Bone marrow (tissue), 2 donors: ENCODE results near the gene LRP1-AS.

Experiments used
- DNase-seq, 2 donors: peaks; one replicate each; lab custom pipeline; 2025; lab: John Stamatoyannopoulos, UW

LRP1-AS gene

GRCh38 chr12:57160040-57160439 is 12.6 kb upstream of the LRP1-AS start:
- DNase-seq: no peak

GRCh38 chr12:57159311-57159710 is 11.9 kb upstream of the LRP1-AS start:
- no peak for DNase-seq

- DNase-seq: no peak
These were observed 11.2 kb upstream of the LRP1-AS start for GRCh38 chr12:57158665-57159064.

DNA sequence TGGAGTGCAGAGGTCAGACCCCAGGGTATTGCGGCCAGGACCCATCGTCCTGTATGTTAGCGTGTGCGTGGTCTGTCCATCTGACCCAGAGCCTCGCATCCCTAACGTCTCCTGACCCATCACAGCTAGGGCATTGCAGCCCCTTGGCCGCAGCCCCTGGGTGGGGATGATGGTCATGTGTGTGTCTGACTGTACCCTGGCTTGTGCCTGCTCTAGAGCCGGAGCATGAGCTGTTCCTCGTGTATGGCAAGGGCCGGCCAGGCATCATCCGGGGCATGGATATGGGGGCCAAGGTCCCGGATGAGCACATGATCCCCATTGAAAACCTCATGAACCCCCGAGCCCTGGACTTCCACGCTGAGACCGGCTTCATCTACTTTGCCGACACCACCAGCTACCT is 10.8 kb upstream of the LRP1-AS start:
- no peak for DNase-seq

GRCh38 chr12:57157588-57158173 is 10.3 kb upstream of the LRP1-AS start:
- DNase-seq: peak in 1 of 2 donors; percentile 71

DNA sequence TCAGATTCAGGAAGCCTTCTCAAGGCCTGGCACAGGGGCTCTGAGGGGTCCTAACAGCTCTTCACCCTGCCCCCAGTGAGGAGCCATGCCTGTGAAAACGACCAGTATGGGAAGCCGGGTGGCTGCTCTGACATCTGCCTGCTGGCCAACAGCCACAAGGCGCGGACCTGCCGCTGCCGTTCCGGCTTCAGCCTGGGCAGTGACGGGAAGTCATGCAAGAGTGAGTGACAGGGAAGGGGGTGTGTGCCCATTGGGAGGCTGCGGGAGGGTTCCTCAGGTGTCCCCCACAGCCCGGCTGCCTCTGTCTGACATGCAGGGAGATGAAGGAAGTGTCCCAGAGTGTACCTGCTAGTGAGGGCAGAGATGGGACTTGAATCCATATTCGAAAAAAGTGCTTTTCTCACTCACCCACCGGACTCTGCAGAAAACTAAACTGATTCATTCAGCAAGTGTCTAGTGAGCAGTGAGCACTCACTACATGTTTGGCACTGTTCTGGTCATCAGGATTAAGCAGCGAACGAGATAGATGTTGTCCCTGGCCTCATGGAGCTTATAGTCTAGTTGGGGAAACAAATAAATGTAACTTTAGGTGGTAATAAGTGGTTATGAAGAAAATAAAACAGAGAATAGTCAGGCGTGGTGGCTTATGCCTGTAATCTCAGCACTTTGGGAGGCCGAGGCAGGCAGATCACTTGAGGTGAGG is 9.4 kb upstream of the LRP1-AS start:
- no peak for DNase-seq

DNA sequence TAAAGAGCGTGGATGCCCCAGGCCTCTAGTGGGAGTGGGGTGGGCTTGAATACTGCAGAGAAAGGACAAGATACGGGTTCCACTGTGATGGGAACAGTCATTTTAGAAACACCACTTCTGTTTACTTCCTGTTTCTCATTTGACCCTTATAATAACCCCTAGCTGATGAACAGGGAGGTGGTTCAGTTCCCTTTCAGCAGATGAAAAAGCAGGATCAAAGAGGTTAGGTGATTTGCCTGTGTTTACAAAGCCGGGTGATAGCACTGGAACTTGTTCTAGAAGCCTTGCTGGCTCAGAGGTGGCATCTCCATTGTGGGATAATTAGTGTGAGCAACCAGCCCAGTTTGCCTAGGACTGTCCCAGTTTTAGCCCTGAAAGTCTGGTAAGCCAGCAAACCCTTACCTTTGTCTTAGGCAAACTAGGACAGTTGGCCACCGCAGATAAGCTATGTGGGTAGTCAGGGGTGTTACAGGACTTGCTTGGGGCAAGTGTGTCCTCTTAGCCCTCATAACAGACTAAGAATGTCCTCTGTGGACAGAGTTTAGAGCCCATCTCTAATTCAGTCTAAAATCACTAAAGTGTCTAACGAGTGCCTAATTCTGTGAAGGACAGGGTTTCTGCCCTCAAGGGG is 7.5 kb upstream of the LRP1-AS start:
- no peak for DNase-seq

DNA sequence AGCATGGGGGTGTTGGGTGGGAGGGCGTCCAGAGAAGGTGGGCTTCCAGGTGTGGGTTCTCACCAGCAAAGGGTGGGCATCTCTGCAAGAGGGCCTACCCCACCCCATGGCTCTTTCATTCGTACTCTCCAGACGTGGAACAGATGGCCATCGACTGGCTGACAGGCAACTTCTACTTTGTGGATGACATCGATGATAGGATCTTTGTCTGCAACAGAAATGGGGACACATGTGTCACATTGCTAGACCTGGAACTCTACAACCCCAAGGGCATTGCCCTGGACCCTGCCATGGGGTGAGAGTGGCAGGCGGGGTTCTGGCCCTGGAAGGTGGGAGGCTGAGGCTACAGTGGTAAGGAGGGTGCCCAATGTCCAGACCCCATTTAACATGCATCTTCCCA is 6.7 kb upstream of the LRP1-AS start:
- no peak for DNase-seq

GRCh38 chr12:57153415-57153997 is 6.1 kb upstream of the LRP1-AS start:
- no peak for DNase-seq

GRCh38 chr12:57152639-57153038 is 5.2 kb upstream of the LRP1-AS start:
- DNase-seq: no peak

- no peak for DNase-seq
These were observed 4.6 kb upstream of the LRP1-AS start for GRCh38 chr12:57151741-57152630.

- no peak for DNase-seq
These were observed 3.1 kb upstream of the LRP1-AS start for GRCh38 chr12:57150400-57151000.

- DNase-seq: no peak
These were observed 2.0 kb upstream of the LRP1-AS start for GRCh38 chr12:57149245-57149900.

GRCh38 chr12:57148469-57149244 is 1.2 kb upstream of the LRP1-AS start:
- DNase-seq: no peak

GRCh38 chr12:57146092-57146491 is 1.3 kb downstream of the LRP1-AS start:
- DNase-seq: no peak

DNA sequence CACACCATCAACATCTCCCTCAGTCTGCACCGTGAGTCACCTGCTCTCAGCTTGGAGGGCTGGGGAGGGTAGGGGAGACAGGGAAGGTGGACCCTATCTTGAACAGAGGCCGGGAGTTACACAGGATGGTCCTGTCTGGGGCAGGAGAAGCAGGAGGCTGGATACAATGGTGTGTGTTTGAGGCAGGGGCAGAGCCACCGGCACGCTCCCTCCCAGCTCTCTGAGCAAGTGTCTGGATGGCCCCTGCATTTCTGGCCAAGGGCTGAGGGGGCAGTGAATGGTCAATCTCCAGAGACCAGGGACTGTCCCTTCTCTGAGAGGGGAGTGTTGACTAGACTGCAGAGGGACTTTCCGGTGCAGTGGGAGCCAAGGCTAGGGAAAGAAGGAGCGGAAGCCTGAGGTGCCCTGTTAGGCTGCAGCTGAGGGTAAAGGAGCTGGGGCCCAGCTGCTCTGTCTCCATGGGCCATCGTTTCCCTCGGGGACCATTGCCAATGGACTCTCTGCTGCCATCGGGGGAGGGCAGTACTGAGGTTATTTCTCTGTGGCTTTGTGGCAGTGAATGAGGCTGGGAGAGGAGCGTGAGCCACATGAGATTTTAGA is 1.9 kb downstream of the LRP1-AS start:
- no peak for DNase-seq

GRCh38 chr12:57143454-57143853 is 4.0 kb downstream of the LRP1-AS start:
- DNase-seq: no peak

DNA sequence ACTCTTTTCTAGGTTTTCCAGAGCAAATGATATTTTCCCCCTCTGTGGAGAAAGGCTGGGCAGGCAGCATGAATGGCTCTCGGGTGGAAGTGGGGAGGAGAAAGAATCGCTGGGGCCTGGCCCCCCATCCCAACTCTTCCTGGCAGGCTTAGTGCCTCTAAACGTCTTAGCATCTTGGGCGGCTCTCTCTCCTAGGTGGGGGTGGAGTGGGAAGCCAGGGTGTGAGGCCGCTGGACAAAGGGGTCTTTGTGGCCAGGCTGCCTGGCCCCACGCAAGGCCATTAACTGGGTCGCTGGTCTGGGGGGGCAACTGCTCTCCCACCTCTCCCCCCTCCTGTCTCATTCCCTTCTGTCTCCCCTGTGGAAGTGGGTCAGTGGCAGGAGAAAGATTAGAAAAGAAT is 4.7 kb downstream of the LRP1-AS start:
- no peak for DNase-seq

GRCh38 chr12:57142121-57142520 is 5.3 kb downstream of the LRP1-AS start:
- DNase-seq: no peak

DNA sequence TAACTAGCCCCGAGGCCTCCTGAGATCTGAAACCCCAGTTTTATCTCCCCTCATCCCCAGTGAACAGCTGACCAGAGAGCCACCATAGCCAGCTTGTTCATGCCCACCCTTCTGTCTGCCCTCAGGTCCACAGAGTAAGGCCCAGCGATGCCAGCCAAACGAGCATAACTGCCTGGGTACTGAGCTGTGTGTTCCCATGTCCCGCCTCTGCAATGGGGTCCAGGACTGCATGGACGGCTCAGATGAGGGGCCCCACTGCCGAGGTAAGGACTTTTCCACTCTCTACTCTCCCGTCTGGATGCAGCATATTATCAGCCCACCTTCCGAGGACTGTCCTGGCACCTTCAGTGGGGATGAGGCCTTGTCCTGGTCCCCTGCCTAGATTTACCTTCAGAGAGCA is 6.2 kb downstream of the LRP1-AS start:
- no peak for DNase-seq
